Gastroesophageal sphincter (tissue), 2 donors: ENCODE data around the gene PHLPP1.

Experiments
- EP300 ChIP-seq: sonication (generic); formaldehyde crosslinking; IDR thresholded peaks from one replicate; pipeline ENCODE4 v1.6.1; 2017; ENCODE audit warnings: antibody characterized with exemption, mild to moderate bottlenecking
- POLR2A ChIP-seq, 2 donors: fragments of 450-650 bp; IDR thresholded peaks; one replicate each; pipeline ENCODE4 v1.6.1; 2017; ENCODE audit warnings: antibody characterized with exemption in 2 of 2, mild to moderate bottlenecking in 2 of 2, moderate library complexity in 1 of 2

DNA sequence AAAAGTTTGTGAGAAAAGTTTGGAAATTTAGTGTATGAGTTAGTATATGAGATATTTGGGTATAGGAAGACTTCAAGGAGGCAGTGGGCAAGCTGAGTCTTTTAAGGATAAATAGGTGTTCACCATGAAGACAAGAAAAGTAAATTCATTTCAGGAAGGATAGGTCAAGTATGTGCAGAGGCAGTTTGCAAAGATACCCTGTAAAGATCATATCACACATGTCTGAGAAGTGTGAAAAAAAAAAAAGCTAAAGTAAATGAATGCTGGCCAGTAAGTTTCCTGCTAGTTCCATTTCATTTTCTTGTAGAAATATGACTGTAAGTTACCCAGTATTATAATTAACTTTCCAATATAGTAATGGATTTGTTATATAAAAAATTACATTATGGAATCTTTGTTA lies 131.0 kb downstream of the PHLPP1 start:
- TF ChIP-seq EP300 (no peak), POLR2A (IDR thresholded peaks at IDR 0.05) (no peak)
